GM23338 (cell line): ENCODE data around the gene HTR1D. TPM values are rescaled to one million over a fixed set of nuclear protein-coding genes. Genes with fewer than 3 reads are reported as not detected.

Experiments used
- ATAC-seq: fragments of 200-7000 bp; cut with Tn5 transposase; 3 replicates; pipeline ENCODE4 v1.9.1; 2020
- DNase-seq: peaks from one replicate; pipeline ENCODE4 v3.0.0-alpha.2; 2015; ENCODE audit warnings: low spot score
- H2AFZ ChIP-seq: fragments of 200-600 bp; sonication (generic); 2 replicates; pipeline ENCODE4 v1.8.0; 2016; ENCODE audit warnings: antibody characterized with exemption, mild to moderate bottlenecking, moderate library complexity
- H3F3A ChIP-seq: fragments of 200-600 bp; sonication (generic); replicated peaks from 2 replicates; pipeline ENCODE4 v1.8.0; 2017; ENCODE audit warnings: antibody characterized with exemption, mixed run types, low read depth
- H3K27ac ChIP-seq: fragments of 200-600 bp; sonication (generic); 2 replicates; pipeline ENCODE4 v1.6.1; 2016; ENCODE audit warnings: low read depth
- H3K27me3 ChIP-seq: fragments of 200-600 bp; sonication (generic); 2 replicates; pipeline ENCODE4 v1.8.0; 2016; ENCODE audit warnings: mild to moderate bottlenecking, mixed run types, moderate library complexity; ENCODE audit not compliant: insufficient read depth
- H3K36me3 ChIP-seq: fragments of 200-600 bp; sonication (generic); 2 replicates; pipeline ENCODE4 v1.8.0; 2016; ENCODE audit warnings: mild to moderate bottlenecking; ENCODE audit not compliant: insufficient read depth
- H3K4me1 ChIP-seq: fragments of 200-600 bp; sonication (generic); 2 replicates; pipeline ENCODE4 v1.8.0; 2016; ENCODE audit warnings: mild to moderate bottlenecking, moderate library complexity; ENCODE audit not compliant: insufficient read depth
- H3K4me2 ChIP-seq: fragments of 200-600 bp; sonication (generic); 2 replicates; pipeline ENCODE4 v1.7.1; 2017; ENCODE audit warnings: mixed run types
- H3K4me3 ChIP-seq: fragments of 200-600 bp; sonication (generic); 2 replicates; pipeline ENCODE4 v1.6.1; 2016; ENCODE audit warnings: mixed run types
- H3K79me2 ChIP-seq: fragments of 200-600 bp; sonication (generic); replicated peaks from 2 replicates; pipeline ENCODE4 v1.8.0; 2017; ENCODE audit warnings: mild to moderate bottlenecking; ENCODE audit not compliant: insufficient read depth
- H3K9me2 ChIP-seq: fragments of 200-600 bp; sonication (generic); 2 replicates; pipeline ENCODE4 v1.8.0; 2017; ENCODE audit not compliant: insufficient read depth
- H4K20me1 ChIP-seq: fragments of 200-600 bp; sonication (generic); replicated peaks from 2 replicates; pipeline ENCODE4 v1.8.0; 2017; ENCODE audit warnings: mild to moderate bottlenecking; ENCODE audit not compliant: insufficient read depth
- H3K27ac Mint-ChIP-seq: 2 replicates; pipeline ENCODE4 v1.8.0; 2020; ENCODE audit warnings: inconsistent platforms, mild to moderate bottlenecking, moderate library complexity, mixed read lengths
- H3K27me3 Mint-ChIP-seq: 3 replicates; pipeline ENCODE4 v1.8.0; 2022; ENCODE audit warnings: low read depth, mild to moderate bottlenecking, moderate library complexity, mixed read lengths, inconsistent platforms; ENCODE audit not compliant: insufficient read depth, poor library complexity
- H3K36me3 Mint-ChIP-seq: 3 replicates; pipeline ENCODE4 v1.8.0; 2021; ENCODE audit warnings: low read depth, mild to moderate bottlenecking, inconsistent platforms, moderate library complexity, mixed read lengths
- H3K4me1 Mint-ChIP-seq: 3 replicates; pipeline ENCODE4 v1.8.0; 2020; ENCODE audit warnings: mild to moderate bottlenecking, inconsistent platforms, mixed read lengths
- H3K4me3 Mint-ChIP-seq: 3 replicates; pipeline ENCODE4 v1.8.0; 2021; ENCODE audit warnings: moderate library complexity, mild to moderate bottlenecking, inconsistent platforms, mixed read lengths
- H3K9me3 Mint-ChIP-seq: 3 replicates; pipeline ENCODE4 v1.8.0; 2020; ENCODE audit warnings: moderate library complexity, mild to moderate bottlenecking, inconsistent platforms, mixed read lengths
- CREB1 ChIP-seq: fragments of 250-450 bp; sonication (Bioruptor Pico); IDR thresholded peaks from 2 replicates; pipeline ENCODE4 v1.5.0; 2020; ENCODE audit warnings: low read depth, mild to moderate bottlenecking, moderate library complexity
- EZH2 ChIP-seq: fragments of 200-600 bp; sonication (generic); IDR thresholded peaks from one replicate; pipeline ENCODE4 v1.8.0; 2017; ENCODE audit warnings: antibody characterized with exemption, mild to moderate bottlenecking, low read depth; ENCODE audit not compliant: unreplicated experiment
- EZH2phosphoT487 ChIP-seq: fragments of 200-600 bp; sonication (generic); IDR thresholded peaks from one replicate; pipeline ENCODE4 v1.8.1; 2018; ENCODE audit warnings: antibody characterized with exemption; ENCODE audit not compliant: unreplicated experiment
- JUNB ChIP-seq: IDR thresholded peaks from one replicate; pipeline ENCODE4 v1.6.1; 2016; ENCODE audit warnings: antibody characterized with exemption; ENCODE audit not compliant: unreplicated experiment
- NANOG ChIP-seq: IDR thresholded peaks from 2 replicates; pipeline ENCODE4 v1.6.1; 2016; ENCODE audit warnings: antibody characterized with exemption, borderline replicate concordance
- POLR2AphosphoS5 ChIP-seq: IDR thresholded peaks from 2 replicates; pipeline ENCODE4 v1.6.1; 2016; ENCODE audit warnings: antibody characterized with exemption, low read depth
- STAT1 ChIP-seq: IDR thresholded peaks from one replicate; pipeline ENCODE4 v1.6.1; 2016; ENCODE audit warnings: antibody characterized with exemption; ENCODE audit not compliant: unreplicated experiment
- ZNF114 ChIP-seq: fragments of 250-450 bp; sonication (Bioruptor Pico); IDR thresholded peaks from 2 replicates; pipeline ENCODE4 v1.5.0; 2020; ENCODE audit warnings: mild to moderate bottlenecking, moderate library complexity
- ZNF331 ChIP-seq: fragments of 250-450 bp; sonication (Bioruptor Pico); IDR thresholded peaks from 2 replicates; pipeline ENCODE4 v1.5.0; 2020; ENCODE audit warnings: low read depth, mild to moderate bottlenecking, moderate library complexity
- polyA plus RNA-seq: library from polyadenylated mRNA; unstranded; fragments of >200 nt; fragmentation: Nextera tagmentation; extraction: Ambion mirVana; gene quantifications from 2 replicates; pipeline ENCODE4 v1.2.1, GENCODE V29; 2016
- total RNA-seq: library from RNA; depleted of rRNA; stranded (reverse); fragments of >200 nt; shearing (Covaris generic); gene quantifications from 2 replicates; pipeline ENCODE4 v1.2.3, GENCODE V29; 2014
- TF ChIP-seq, protein P1 (sequence below): fragments of 250-450 bp; sonication (Bioruptor Pico); IDR thresholded peaks from 2 replicates; pipeline ENCODE4 v1.5.0; 2020; ENCODE audit warnings: mild to moderate bottlenecking, moderate library complexity
- TF ChIP-seq, protein P2 (sequence below), 2 experiments: fragments of 200-600 bp in 1 of 2; sonication (generic) in 1 of 2; conservative IDR thresholded peaks; 2 replicates each; pipeline versions ENCODE4 v1.5.1 to v1.6.1; 2016 to 2017; ENCODE audit warnings: antibody characterized with exemption in 2 of 2, low read depth in 2 of 2, mild to moderate bottlenecking in 2 of 2, moderate library complexity in 1 of 2
- TF ChIP-seq, protein P3 (sequence below): IDR thresholded peaks from one replicate; pipeline ENCODE4 v1.6.1; 2018; ENCODE audit warnings: antibody characterized with exemption; ENCODE audit not compliant: unreplicated experiment
- TF ChIP-seq, protein P4 (sequence below): IDR thresholded peaks from 2 replicates; pipeline ENCODE4 v1.6.1; 2016; ENCODE audit warnings: antibody characterized with exemption

HTR1D gene
- total and polyA plus RNA-seq, 2 experiments from 2014 or later, result 2.4 to 4.1 TPM

DNA sequence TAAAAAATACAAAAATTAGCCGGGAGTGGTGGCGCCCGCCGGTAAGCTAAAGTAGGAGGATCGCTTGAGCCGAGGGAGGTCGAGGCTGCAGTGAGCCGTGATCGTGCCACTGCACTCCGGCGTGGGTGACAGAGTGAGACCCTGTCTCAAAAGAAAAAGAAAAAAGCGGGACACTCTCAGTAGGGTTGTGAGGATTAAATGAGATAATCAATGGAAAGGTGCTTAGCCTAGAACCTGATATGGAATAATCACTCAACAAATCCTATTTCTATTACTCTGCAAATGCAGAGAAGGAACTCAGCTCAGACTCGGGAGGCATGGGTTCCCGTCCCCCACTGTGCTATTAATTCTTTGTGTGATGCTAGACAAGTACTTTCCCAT is 48.1 kb downstream of the HTR1D start:
- ATAC-seq (no peak; the same call in 2 of the 3 replicates), DNase-seq (no peak)
- no peaks in the 10 kb centered on the region for H3K36me3 ChIP-seq
- Mint-ChIP-seq H3K9me3 (no peaks in the 10 kb centered on the region), H3K4me1 (peaks cover 22% of the 10 kb centered on the region), H3K36me3 (no peaks in the 10 kb centered on the region), H3K4me3 (peak overlapping the region; percentile 96), H3K27ac (peak overlapping the region; percentile 92; the same call in 1 of the 2 replicates), H3K27me3 (peaks cover 10% of the 10 kb centered on the region)
- H3K4me3 ChIP-seq, result peak overlapping the region; percentile 98
- H3K27me3 ChIP-seq, result no peaks in the 10 kb centered on the region
- H3K9me2 ChIP-seq, result no peaks in the 10 kb centered on the region
- H3K27ac ChIP-seq, result no peak overlapping the region
- H4K20me1 ChIP-seq, result peaks cover 28% of the 10 kb centered on the region
- 0 out of 2 replicates have a peak, but pooled peaks cover 2% of the 10 kb centered on the region for H3F3A ChIP-seq
- TF ChIP-seq ZNF114 (CRISPR knock-in tag) (no peak), POLR2AphosphoS5 (no peak), STAT1 (no peak), JUNB (no peak), CREB1 (no peak), EZH2 (no peak), ZNF331 (CRISPR knock-in tag) (no peak), NANOG (no peak), EZH2phosphoT487 (no peak)
- TF ChIP-seq, protein P1, sequence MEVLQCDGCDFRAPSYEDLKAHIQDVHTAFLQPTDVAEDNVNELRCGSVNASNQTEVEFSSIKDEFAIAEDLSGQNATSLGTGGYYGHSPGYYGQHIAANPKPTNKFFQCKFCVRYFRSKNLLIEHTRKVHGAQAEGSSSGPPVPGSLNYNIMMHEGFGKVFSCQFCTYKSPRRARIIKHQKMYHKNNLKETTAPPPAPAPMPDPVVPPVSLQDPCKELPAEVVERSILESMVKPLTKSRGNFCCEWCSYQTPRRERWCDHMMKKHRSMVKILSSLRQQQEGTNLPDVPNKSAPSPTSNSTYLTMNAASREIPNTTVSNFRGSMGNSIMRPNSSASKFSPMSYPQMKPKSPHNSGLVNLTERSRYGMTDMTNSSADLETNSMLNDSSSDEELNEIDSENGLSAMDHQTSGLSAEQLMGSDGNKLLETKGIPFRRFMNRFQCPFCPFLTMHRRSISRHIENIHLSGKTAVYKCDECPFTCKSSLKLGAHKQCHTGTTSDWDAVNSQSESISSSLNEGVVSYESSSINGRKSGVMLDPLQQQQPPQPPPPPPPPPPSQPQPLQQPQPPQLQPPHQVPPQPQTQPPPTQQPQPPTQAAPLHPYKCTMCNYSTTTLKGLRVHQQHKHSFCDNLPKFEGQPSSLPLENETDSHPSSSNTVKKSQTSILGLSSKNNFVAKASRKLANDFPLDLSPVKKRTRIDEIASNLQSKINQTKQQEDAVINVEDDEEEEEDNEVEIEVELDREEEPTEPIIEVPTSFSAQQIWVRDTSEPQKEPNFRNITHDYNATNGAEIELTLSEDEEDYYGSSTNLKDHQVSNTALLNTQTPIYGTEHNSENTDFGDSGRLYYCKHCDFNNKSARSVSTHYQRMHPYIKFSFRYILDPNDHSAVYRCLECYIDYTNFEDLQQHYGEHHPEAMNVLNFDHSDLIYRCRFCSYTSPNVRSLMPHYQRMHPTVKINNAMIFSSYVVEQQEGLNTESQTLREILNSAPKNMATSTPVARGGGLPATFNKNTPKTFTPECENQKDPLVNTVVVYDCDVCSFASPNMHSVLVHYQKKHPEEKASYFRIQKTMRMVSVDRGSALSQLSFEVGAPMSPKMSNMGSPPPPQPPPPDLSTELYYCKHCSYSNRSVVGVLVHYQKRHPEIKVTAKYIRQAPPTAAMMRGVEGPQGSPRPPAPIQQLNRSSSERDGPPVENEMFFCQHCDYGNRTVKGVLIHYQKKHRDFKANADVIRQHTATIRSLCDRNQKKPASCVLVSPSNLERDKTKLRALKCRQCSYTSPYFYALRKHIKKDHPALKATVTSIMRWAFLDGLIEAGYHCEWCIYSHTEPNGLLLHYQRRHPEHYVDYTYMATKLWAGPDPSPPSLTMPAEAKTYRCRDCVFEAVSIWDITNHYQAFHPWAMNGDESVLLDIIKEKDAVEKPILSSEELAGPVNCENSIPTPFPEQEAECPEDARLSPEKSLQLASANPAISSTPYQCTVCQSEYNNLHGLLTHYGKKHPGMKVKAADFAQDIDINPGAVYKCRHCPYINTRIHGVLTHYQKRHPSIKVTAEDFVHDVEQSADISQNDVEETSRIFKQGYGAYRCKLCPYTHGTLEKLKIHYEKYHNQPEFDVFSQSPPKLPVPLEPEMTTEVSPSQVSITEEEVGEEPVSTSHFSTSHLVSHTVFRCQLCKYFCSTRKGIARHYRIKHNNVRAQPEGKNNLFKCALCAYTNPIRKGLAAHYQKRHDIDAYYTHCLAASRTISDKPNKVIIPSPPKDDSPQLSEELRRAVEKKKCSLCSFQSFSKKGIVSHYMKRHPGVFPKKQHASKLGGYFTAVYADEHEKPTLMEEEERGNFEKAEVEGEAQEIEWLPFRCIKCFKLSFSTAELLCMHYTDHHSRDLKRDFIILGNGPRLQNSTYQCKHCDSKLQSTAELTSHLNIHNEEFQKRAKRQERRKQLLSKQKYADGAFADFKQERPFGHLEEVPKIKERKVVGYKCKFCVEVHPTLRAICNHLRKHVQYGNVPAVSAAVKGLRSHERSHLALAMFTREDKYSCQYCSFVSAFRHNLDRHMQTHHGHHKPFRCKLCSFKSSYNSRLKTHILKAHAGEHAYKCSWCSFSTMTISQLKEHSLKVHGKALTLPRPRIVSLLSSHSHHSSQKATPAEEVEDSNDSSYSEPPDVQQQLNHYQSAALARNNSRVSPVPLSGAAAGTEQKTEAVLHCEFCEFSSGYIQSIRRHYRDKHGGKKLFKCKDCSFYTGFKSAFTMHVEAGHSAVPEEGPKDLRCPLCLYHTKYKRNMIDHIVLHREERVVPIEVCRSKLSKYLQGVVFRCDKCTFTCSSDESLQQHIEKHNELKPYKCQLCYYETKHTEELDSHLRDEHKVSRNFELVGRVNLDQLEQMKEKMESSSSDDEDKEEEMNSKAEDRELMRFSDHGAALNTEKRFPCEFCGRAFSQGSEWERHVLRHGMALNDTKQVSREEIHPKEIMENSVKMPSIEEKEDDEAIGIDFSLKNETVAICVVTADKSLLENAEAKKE (CRISPR knock-in tag), result no peak
- TF ChIP-seq, protein P2, sequence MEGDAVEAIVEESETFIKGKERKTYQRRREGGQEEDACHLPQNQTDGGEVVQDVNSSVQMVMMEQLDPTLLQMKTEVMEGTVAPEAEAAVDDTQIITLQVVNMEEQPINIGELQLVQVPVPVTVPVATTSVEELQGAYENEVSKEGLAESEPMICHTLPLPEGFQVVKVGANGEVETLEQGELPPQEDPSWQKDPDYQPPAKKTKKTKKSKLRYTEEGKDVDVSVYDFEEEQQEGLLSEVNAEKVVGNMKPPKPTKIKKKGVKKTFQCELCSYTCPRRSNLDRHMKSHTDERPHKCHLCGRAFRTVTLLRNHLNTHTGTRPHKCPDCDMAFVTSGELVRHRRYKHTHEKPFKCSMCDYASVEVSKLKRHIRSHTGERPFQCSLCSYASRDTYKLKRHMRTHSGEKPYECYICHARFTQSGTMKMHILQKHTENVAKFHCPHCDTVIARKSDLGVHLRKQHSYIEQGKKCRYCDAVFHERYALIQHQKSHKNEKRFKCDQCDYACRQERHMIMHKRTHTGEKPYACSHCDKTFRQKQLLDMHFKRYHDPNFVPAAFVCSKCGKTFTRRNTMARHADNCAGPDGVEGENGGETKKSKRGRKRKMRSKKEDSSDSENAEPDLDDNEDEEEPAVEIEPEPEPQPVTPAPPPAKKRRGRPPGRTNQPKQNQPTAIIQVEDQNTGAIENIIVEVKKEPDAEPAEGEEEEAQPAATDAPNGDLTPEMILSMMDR (conservative IDR thresholded peaks at IDR 0.05; ENCODE audit: low read depth in 2 of 2), result no peak
- TF ChIP-seq, protein P3, sequence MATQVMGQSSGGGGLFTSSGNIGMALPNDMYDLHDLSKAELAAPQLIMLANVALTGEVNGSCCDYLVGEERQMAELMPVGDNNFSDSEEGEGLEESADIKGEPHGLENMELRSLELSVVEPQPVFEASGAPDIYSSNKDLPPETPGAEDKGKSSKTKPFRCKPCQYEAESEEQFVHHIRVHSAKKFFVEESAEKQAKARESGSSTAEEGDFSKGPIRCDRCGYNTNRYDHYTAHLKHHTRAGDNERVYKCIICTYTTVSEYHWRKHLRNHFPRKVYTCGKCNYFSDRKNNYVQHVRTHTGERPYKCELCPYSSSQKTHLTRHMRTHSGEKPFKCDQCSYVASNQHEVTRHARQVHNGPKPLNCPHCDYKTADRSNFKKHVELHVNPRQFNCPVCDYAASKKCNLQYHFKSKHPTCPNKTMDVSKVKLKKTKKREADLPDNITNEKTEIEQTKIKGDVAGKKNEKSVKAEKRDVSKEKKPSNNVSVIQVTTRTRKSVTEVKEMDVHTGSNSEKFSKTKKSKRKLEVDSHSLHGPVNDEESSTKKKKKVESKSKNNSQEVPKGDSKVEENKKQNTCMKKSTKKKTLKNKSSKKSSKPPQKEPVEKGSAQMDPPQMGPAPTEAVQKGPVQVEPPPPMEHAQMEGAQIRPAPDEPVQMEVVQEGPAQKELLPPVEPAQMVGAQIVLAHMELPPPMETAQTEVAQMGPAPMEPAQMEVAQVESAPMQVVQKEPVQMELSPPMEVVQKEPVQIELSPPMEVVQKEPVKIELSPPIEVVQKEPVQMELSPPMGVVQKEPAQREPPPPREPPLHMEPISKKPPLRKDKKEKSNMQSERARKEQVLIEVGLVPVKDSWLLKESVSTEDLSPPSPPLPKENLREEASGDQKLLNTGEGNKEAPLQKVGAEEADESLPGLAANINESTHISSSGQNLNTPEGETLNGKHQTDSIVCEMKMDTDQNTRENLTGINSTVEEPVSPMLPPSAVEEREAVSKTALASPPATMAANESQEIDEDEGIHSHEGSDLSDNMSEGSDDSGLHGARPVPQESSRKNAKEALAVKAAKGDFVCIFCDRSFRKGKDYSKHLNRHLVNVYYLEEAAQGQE, result no peak
- TF ChIP-seq, protein P4, sequence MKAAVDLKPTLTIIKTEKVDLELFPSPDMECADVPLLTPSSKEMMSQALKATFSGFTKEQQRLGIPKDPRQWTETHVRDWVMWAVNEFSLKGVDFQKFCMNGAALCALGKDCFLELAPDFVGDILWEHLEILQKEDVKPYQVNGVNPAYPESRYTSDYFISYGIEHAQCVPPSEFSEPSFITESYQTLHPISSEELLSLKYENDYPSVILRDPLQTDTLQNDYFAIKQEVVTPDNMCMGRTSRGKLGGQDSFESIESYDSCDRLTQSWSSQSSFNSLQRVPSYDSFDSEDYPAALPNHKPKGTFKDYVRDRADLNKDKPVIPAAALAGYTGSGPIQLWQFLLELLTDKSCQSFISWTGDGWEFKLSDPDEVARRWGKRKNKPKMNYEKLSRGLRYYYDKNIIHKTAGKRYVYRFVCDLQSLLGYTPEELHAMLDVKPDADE, result no peak
- peaks cover 16% of the 10 kb centered on the region for H3K4me1 ChIP-seq
- peaks cover 35% of the 10 kb centered on the region for H3K79me2 ChIP-seq
- peak overlapping the region; percentile 82 for H2AFZ ChIP-seq
- peak overlapping the region; percentile 76 for H3K4me2 ChIP-seq
